Activated T-cell treated with anti-CD3 and anti-CD28 coated beads, Interleukin-2, amount 50 U/mL, for 24 hours (primary cell): Measurements from ENCODE around the gene YIF1A.

ENCODE experiments used
- DNase-seq: peaks from one replicate; pipeline ENCODE4 v3.0.0-alpha.2; 2020
- H3K27ac Mint-ChIP-seq: 2 replicates; pipeline ENCODE4 v1.8.0; 2020; ENCODE audit warnings: mild to moderate bottlenecking, mixed read lengths
- H3K27me3 Mint-ChIP-seq: 2 replicates; pipeline ENCODE4 v1.8.0; 2020; ENCODE audit warnings: mixed read lengths
- H3K36me3 Mint-ChIP-seq: 2 replicates; pipeline ENCODE4 v1.8.0; 2020; ENCODE audit warnings: low read depth, mixed read lengths
- H3K4me1 Mint-ChIP-seq: 2 replicates; pipeline ENCODE4 v1.8.0; 2020; ENCODE audit warnings: low read depth, mixed read lengths
- H3K4me3 Mint-ChIP-seq: 2 replicates; pipeline ENCODE4 v1.8.0; 2020; ENCODE audit warnings: mild to moderate bottlenecking, moderate library complexity, mixed read lengths
- H3K9me3 Mint-ChIP-seq: 2 replicates; pipeline ENCODE4 v1.8.0; 2020; ENCODE audit warnings: mixed read lengths

The YIF1A gene

GRCh38 chr11:66287211-66287888 is 1.6 kb downstream of the YIF1A start:
- Mint-ChIP-seq H3K36me3 (peaks cover 40% of the 10 kb centered on the region), H3K4me3 (peak overlapping the region; percentile 93)

DNA sequence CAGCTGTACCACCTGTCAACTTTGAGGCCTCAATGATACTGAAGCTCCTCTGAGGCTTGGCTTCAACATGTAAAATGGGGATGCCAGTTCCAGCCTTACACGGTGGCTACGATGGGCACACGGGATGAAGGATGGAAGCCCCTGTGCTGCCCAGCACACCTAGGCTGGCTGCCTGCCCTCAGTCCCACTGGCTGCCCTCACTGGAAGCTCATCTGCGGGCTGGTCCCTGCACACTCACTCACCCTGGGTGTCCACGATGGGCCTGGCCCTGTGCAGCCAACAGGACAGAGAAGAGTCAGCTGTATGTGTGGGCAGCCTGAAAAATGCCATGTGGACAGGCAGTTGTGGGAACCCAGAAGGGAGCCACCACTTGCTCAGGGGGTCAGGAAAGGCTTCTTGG is 2.2 kb downstream of the YIF1A start:
- Mint-ChIP-seq H3K4me3 (peak overlapping the region; percentile 93), H3K27me3 (peaks cover 8% of the 10 kb centered on the region), H3K9me3 (no peaks in the 10 kb centered on the region), H3K36me3 (peaks cover 40% of the 10 kb centered on the region), H3K27ac (peak overlapping the region; percentile 22), H3K4me1 (peaks cover 50% of the 10 kb centered on the region)
- DNase-seq: no peak

More at GRCh38 chr11:66287211-66287888, 1.6 kb downstream of the YIF1A start:
- peaks cover 45% of the 10 kb centered on the region for H3K4me1 Mint-ChIP-seq
- H3K27ac Mint-ChIP-seq: peak overlapping the region; percentile 77
- no peaks in the 10 kb centered on the region for H3K9me3 Mint-ChIP-seq
- no peak for DNase-seq
- peaks cover 8% of the 10 kb centered on the region for H3K27me3 Mint-ChIP-seq

- Mint-ChIP-seq H3K4me1 (peaks cover 47% of the 10 kb centered on the region), H3K27ac (no peak overlapping the region), H3K9me3 (no peaks in the 10 kb centered on the region), H3K4me3 (no peak overlapping the region), H3K27me3 (no peaks in the 10 kb centered on the region), H3K36me3 (peaks cover 40% of the 10 kb centered on the region)
- no peak for DNase-seq
Observed at GRCh38 chr11:66285250-66285947, 3.5 kb downstream of the YIF1A start.

DNA sequence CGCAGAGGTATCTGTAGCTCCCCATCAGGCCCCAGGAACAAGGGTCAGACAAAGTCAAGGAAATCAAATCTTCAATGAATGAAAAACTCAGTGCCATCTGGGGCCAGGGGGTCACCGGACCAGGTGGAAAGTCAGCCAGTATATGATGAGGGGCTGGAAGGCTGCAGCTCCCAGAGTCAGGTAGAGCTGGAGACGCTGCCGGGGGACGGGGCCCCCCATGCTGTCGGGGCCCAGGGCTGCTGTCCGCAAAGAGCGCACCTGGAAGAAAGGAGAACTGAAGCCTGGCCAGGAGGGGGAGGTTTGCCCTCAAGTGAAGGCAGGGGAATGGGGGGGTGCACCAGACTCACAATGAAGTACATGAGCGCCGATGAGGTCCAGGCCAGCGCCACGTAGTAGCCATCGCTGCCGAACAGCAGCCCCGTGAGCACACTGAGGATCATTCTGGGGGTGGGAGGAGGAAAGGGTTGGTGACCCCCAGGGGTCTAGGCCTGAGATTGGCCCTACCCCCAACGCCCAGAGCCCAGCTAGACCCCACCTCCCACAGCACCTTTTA is 4.3 kb downstream of the YIF1A start:
- Mint-ChIP-seq H3K9me3 (no peaks in the 10 kb centered on the region), H3K4me3 (no peak overlapping the region), H3K27me3 (no peaks in the 10 kb centered on the region), H3K4me1 (peaks cover 40% of the 10 kb centered on the region), H3K27ac (no peak overlapping the region), H3K36me3 (peaks cover 40% of the 10 kb centered on the region)
- DNase-seq: no peak

- no peak overlapping the region for H3K4me3 Mint-ChIP-seq
- H3K9me3 Mint-ChIP-seq: no peaks in the 10 kb centered on the region
- no peak for DNase-seq
- peak overlapping the region; percentile 86 for H3K27ac Mint-ChIP-seq
- H3K36me3 Mint-ChIP-seq: peaks cover 40% of the 10 kb centered on the region
- no peaks in the 10 kb centered on the region for H3K27me3 Mint-ChIP-seq
- H3K4me1 Mint-ChIP-seq: peaks cover 42% of the 10 kb centered on the region
Observed at GRCh38 chr11:66283461-66284105, 5.4 kb downstream of the YIF1A start.

DNA sequence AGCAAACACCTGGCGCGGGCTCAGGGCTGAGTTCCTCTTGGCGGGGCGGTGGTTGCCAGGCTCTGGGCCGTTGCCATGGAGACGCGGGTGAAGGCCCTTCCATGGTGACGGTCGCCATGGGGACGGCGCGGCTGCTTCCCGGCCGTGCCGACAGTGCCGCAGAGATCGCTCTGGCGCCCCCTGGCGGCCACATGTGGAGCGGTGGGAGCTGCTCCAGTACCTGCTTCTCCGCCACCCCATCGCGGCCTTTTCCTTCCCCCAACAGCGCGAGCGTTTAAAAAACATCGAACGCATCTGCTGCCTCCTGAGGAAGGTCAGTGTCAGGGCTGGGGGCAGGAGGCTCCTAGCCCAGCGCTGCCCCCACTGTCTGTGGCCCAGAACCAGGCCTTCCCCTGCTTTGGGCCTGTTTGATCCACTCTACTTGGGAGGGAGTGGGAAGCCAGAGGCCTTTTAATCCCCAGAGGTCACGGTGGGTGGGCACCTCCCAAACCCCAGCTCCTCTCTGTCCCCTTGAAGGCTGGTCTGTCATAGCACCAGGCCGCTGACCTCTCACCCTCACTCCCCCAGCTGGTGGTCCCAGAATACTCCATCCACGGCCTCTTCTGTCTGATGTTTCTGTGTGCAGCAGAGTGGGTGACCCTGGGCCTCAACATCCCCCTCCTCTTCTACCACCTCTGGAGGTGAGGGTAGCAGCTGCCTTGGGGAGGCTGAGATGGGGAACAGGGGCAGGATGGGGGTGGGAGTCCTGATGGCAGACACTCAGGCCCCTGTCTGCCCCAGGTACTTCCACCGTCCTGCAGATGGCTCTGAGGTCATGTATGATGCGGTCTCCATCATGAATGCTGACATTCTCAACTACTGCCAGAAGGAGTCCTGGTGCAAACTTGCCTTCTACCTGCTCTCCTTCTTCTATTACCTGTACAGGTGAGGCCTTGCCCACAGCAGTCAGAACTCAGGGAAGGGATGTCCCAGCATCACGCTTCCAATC is 6.2 kb downstream of the YIF1A start:
- Mint-ChIP-seq H3K4me1 (peaks cover 38% of the 10 kb centered on the region), H3K4me3 (peak overlapping the region; percentile 18), H3K27me3 (no peaks in the 10 kb centered on the region), H3K9me3 (no peaks in the 10 kb centered on the region), H3K36me3 (peaks cover 35% of the 10 kb centered on the region), H3K27ac (peak overlapping the region; percentile 86)
- DNase-seq: peak; percentile 98

- no peaks in the 10 kb centered on the region for H3K27me3 Mint-ChIP-seq
- H3K27ac Mint-ChIP-seq: no peak overlapping the region
- no peaks in the 10 kb centered on the region for H3K9me3 Mint-ChIP-seq
- H3K36me3 Mint-ChIP-seq: peaks cover 35% of the 10 kb centered on the region
- DNase-seq: no peak
- H3K4me3 Mint-ChIP-seq: no peak overlapping the region
- peaks cover 34% of the 10 kb centered on the region for H3K4me1 Mint-ChIP-seq
Observed at GRCh38 chr11:66281776-66282467, 7.0 kb downstream of the YIF1A start.

- no peak overlapping the region for H3K4me3 Mint-ChIP-seq
- H3K4me1 Mint-ChIP-seq: peaks cover 28% of the 10 kb centered on the region
- peaks cover 37% of the 10 kb centered on the region for H3K36me3 Mint-ChIP-seq
- H3K27me3 Mint-ChIP-seq: no peaks in the 10 kb centered on the region
- no peaks in the 10 kb centered on the region for H3K9me3 Mint-ChIP-seq
- no peak overlapping the region for H3K27ac Mint-ChIP-seq
- no peak for DNase-seq
Observed at GRCh38 chr11:66281001-66281400, 7.9 kb downstream of the YIF1A start.

DNA sequence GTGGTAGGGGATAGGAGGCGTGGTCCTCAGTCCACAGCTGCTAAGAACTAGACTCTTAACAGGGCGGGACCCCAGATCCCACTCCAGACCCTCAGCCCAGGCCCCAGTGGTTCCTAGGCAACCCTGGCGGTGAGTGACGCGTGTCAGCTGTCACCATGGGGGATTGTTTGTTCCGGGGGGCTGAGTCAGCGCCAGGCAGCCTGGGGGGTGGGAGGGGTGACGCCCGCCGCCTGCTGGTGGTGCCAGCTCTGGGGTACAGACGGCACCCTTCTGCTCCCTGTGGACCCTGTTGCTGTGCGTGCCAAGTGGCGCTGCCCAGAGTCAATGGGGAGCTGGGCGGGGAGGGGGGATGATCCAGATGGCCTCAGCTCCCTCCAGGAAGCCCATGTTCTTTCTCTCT is 8.5 kb downstream of the YIF1A start:
- Mint-ChIP-seq H3K9me3 (no peaks in the 10 kb centered on the region), H3K27ac (no peak overlapping the region), H3K36me3 (peaks cover 39% of the 10 kb centered on the region), H3K4me1 (peaks cover 27% of the 10 kb centered on the region), H3K27me3 (no peaks in the 10 kb centered on the region), H3K4me3 (no peak overlapping the region)
- DNase-seq: no peak

DNA sequence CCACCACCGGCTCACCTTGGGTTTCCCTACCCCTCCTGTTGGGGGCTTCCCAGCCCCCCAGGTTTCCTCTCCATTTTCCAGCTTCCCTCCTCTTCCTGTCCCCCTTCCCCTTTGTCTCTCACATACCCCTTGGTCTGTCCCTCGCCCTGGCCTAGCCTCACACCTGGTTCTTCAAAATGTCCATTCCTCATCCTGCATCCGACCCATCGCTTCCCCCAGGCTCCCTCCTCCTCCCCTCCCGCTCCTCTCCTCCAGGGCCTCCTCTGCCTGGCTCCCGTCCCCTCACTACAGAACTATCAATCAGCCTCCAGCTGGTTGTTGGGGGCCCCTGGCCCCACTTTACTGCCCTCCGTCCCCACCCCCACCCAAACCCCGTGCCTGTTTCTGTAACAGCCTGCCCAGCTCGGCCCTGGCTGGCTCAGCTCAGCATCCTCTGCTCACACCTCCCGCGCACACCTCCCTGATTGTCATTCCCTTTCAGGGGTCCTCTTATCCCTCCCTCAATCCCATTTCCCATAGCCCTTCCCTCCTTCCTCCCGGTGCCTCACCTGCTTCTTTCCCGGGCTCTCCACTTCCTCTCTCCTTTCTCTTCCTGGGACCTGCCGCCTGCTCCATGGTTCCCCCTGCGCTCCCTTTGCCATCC is 9.7 kb downstream of the YIF1A start:
- peaks cover 39% of the 10 kb centered on the region for H3K36me3 Mint-ChIP-seq
- peak overlapping the region; percentile 50 for H3K4me3 Mint-ChIP-seq

GRCh38 chr11:66278363-66279091 is 10.4 kb downstream of the YIF1A start:
- H3K9me3 Mint-ChIP-seq: no peaks in the 10 kb centered on the region
- no peak for DNase-seq
- H3K4me3 Mint-ChIP-seq: peak overlapping the region; percentile 50
- peaks cover 41% of the 10 kb centered on the region for H3K36me3 Mint-ChIP-seq
- peaks cover 27% of the 10 kb centered on the region for H3K4me1 Mint-ChIP-seq
- no peaks in the 10 kb centered on the region for H3K27me3 Mint-ChIP-seq
- peak overlapping the region; percentile 52 for H3K27ac Mint-ChIP-seq

More for the DNA sequence above, 9.7 kb downstream of the YIF1A start:
- DNase-seq: no peak
- H3K27ac Mint-ChIP-seq: peak overlapping the region; percentile 52
- no peaks in the 10 kb centered on the region for H3K27me3 Mint-ChIP-seq
- H3K4me1 Mint-ChIP-seq: peaks cover 27% of the 10 kb centered on the region
- no peaks in the 10 kb centered on the region for H3K9me3 Mint-ChIP-seq

DNA sequence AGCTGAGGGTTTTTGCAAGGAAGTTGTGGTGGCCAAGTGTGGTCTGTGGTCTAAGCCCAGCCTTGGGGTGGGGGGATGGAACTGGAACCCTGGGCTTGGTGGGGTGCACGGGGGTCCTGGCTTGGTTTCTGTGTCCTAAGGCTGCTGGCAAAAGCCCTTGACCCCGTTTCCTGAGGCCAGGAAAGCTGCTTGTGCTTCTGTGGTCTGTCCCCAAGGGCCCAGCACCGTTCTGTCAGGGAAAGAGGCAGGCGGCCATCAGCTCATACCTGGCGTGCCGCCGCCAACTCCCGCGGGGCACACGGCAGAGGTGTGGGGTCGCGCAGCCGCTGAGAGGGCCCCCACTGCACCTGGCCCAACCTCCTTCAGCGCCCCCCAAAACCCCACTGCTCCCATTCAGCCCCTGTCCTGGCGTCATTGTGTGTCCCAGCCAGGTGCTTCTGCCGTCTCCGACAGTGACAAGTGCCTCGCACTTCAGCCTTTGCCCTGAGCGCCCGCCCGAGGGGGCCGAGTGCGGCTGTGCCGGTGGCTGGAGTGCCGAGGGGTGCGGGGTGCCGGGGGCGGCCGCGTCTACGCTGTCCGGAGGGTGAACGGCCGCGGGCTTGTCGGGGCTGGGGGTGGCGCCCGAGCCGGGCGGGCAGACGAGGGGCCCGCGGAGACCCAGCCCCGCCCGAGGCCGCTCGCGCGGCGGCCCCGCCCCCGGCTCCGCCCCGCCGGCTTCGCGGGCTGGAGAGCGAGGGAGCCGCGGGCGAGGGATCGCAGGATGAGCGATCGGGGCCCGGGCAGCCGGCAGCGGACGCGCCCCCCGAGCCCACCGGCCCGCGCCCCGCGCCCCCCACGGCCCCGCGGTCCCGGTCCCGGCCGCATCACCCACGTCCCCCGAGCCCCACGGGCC is 11.2 kb downstream of the YIF1A start, which contains the start of gene CNIH2:
CNIH2 (plus strand) TSS at position 705 of the 892 bp plus-strand sequence. CDS start 282 bp downstream, outside the sequence.
- H3K27me3 Mint-ChIP-seq: no peaks in the 10 kb centered on the region
- peak within 1 kb of the TSS; percentile 52 for H3K27ac Mint-ChIP-seq
- peaks cover 43% of the 10 kb centered on the region for H3K36me3 Mint-ChIP-seq
- DNase-seq: peak; percentile 70
- H3K4me3 Mint-ChIP-seq: peak within 1 kb of the TSS; percentile 50
- H3K9me3 Mint-ChIP-seq: no peaks in the 10 kb centered on the region
- H3K4me1 Mint-ChIP-seq: peaks cover 20% of the 10 kb centered on the region
